ENCODE results near the gene GGA2.
A peak's percentile ranks its signal among the peaks of the same experiment; 100 is the strongest.
"Not testable (repeated sequence)": the region's sequence is repeated elsewhere in the genome, so short reads cannot be mapped to it uniquely, and the experiment has no call there.

The GGA2 gene

DNA sequence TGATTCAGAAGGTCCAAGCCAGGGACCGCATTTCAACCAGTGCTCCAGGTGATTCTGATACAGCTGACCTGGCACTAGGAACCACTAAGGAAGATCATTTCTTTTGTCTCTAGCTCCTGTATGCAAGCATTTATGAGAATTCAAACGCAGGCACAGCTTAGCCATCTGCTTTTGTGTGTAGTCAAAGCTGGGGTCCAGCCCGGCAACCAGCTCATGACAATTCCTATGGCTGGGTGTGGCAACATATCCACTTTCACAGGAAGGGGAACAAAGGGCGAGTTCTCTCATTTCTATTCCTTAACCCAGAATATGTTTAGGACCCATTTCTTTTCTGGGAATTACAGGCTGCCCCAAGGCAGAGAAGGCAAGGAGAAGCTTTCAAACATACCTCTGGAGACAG is 30.0 kb downstream of the GGA2 start:
- no peak overlapping the region for H3K4me3 Mint-ChIP-seq
- peaks cover 3% of the 10 kb centered on the region for H3K4me1 Mint-ChIP-seq (ENCODE audit: low read depth)
- peaks cover 77% of the 10 kb centered on the region for H3K36me3 Mint-ChIP-seq (ENCODE audit: low read depth)
- no peaks in the 10 kb centered on the region for H3K9me3 Mint-ChIP-seq
- H3K27me3 Mint-ChIP-seq = no peaks in the 10 kb centered on the region
- H3K27ac Mint-ChIP-seq = no peak overlapping the region

DNA sequence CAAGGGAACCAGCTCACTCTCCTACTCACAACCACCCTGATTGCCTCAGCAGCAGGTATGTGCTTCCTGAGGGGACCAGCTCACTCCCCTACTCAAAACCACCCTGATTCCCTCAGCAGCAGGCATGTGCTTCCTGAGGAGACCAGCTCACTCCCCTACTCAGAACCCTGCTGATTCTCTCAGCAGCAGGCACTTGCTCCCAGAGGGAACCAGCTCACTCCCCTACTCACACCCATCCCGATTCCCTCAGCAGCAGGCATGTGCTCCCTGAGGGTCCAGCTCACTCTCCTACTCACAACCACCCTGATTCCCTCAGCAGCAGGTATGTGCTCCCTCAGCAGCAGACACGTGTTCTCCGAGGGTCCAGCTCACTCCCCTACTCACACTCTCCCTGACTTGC is 31.2 kb downstream of the GGA2 start:
- H3K4me3 Mint-ChIP-seq = no peak overlapping the region
- H3K27me3 Mint-ChIP-seq = no peaks in the 10 kb centered on the region
- no peaks in the 10 kb centered on the region for H3K9me3 Mint-ChIP-seq
- H3K36me3 Mint-ChIP-seq (ENCODE audit: low read depth) = peaks cover 73% of the 10 kb centered on the region
- H3K27ac Mint-ChIP-seq = no peak overlapping the region
- H3K4me1 Mint-ChIP-seq (ENCODE audit: low read depth) = peaks cover 3% of the 10 kb centered on the region

DNA sequence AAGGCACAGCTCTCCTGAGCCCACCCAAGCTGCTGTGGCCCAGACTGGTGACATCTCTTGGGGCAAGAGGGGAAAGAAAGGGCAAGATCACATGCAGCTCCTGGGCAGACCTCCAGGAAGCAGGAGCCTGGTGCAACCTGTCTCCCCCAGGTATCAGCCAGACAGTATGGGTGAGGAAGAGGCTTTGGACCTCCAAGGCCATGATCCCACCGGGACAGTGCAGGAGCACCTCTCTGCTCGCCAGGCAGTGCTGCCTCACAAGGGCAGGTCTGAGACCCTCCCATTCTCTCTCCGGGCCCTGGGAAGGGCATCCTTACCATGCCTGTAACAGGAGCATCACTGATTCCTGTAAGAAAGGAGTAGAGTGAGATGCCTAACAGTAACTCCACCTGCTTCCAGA is 31.7 kb downstream of the GGA2 start:
- Mint-ChIP-seq H3K4me3 (no peak overlapping the region), H3K27ac (no peak overlapping the region), H3K27me3 (no peaks in the 10 kb centered on the region), H3K9me3 (no peaks in the 10 kb centered on the region), H3K36me3 (ENCODE audit: low read depth) (peaks cover 78% of the 10 kb centered on the region), H3K4me1 (ENCODE audit: low read depth) (peaks cover 3% of the 10 kb centered on the region)

DNA sequence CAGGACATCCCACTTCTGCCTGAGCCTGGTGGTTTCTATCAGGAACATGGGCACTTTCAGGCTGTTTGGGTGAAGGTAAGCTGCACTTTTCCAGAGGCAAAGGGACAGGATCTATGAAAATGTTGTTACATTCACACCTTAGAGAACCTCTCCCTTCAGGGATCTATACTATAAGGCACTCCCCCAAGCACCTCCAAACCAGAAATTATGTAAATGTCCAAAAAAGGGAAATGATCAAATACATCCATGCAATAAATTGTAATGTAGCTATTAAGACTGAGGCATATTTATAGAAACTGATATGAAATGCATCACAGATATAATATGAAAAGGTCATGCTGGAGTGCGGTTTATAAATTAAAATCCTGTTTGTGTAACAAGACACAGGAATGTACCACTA is 34.0 kb downstream of the GGA2 start:
- Mint-ChIP-seq H3K4me1 (ENCODE audit: low read depth) (no peaks in the 10 kb centered on the region), H3K9me3 (no peaks in the 10 kb centered on the region), H3K36me3 (ENCODE audit: low read depth) (peaks cover 59% of the 10 kb centered on the region), H3K27me3 (no peaks in the 10 kb centered on the region), H3K27ac (no peak overlapping the region), H3K4me3 (no peak overlapping the region)

DNA sequence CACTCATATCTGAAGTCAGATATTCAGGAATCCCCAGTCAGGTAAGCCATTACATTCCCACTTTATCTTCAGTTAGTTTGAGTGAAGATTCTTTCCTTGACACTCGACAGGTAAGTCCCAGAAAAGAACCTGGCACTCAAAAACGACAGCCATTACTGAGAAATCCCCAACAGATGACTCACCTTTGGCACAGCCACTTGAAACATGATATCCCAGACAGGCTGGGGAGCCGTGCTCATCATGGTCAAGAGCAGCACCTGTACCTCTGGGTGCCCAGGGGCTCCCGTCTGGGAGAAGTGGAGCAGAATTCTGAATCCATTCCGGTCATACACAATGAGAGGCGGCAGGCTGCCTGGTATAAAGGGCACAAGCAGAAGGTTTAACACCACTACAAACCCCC is 40.5 kb downstream of the GGA2 start:
- Mint-ChIP-seq H3K9me3 (no peaks in the 10 kb centered on the region), H3K4me1 (ENCODE audit: low read depth) (no peaks in the 10 kb centered on the region), H3K27ac (no peak overlapping the region), H3K4me3 (no peak overlapping the region), H3K36me3 (ENCODE audit: low read depth) (peaks cover 58% of the 10 kb centered on the region), H3K27me3 (no peaks in the 10 kb centered on the region)

DNA sequence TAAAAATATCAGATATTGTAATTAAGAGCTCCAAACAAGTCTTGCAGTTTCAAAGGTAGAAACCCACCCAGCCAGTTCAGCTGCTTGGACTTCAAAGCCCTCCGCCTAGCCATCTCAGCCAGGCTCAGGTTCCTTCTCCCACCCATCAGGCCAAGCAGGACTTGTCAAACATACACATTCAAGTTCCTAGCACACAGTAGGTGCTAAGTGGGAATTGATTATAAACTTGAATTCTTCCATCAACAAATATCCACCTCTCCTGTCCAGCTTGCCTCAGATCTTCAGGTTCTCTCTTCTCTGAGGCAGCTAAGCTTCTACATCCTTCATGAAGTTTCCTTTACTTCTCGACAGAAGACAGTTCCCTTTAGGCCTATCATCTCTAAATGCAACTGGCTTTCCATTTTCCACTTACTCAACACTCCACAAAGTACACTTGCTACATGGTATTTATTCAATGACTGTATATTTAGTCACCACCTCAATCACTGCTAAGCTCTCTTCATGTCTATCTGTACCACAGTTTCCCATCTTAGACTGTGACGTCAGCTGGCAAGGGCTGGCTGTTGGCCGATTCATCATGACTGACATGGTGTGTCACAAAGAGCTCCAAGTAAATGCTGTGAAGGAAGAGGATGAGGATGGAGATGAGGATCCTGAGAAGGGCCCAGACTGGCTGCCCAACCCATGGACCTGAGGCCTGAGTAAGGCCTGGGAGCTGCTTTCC is 44.0 kb downstream of the GGA2 start:
- H3K9me3 Mint-ChIP-seq = no peaks in the 10 kb centered on the region
- no peaks in the 10 kb centered on the region for H3K4me1 Mint-ChIP-seq (ENCODE audit: low read depth)
- no peak overlapping the region for H3K4me3 Mint-ChIP-seq
- peak overlapping the region; percentile 54 for H3K27ac Mint-ChIP-seq
- H3K27me3 Mint-ChIP-seq = no peaks in the 10 kb centered on the region
- H3K36me3 Mint-ChIP-seq (ENCODE audit: low read depth) = peaks cover 57% of the 10 kb centered on the region

DNA sequence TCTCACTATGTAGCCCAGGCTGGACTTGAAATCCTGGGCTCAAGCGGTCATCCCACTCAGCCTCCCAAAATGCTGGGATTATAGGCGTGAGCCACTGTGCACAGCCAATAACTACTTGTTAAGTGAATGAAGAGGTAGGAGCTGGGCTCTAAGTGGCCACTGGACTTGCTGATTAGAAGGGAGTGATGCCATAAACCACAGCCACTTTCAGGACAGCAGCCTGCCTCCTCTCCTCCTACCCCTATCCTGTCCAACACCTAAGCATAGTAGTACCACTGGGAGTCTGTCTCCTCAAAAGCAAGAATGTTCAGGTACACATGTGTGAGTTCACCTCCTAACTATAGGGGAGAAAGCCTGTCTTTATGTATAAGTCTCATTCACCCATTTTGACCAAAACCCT is 45.1 kb downstream of the GGA2 start:
- peaks cover 50% of the 10 kb centered on the region for H3K36me3 Mint-ChIP-seq (ENCODE audit: low read depth)
- no peak overlapping the region for H3K27ac Mint-ChIP-seq
- H3K27me3 Mint-ChIP-seq = no peaks in the 10 kb centered on the region
- H3K4me3 Mint-ChIP-seq = no peak overlapping the region
- no peaks in the 10 kb centered on the region for H3K4me1 Mint-ChIP-seq (ENCODE audit: low read depth)
- no peaks in the 10 kb centered on the region for H3K9me3 Mint-ChIP-seq

DNA sequence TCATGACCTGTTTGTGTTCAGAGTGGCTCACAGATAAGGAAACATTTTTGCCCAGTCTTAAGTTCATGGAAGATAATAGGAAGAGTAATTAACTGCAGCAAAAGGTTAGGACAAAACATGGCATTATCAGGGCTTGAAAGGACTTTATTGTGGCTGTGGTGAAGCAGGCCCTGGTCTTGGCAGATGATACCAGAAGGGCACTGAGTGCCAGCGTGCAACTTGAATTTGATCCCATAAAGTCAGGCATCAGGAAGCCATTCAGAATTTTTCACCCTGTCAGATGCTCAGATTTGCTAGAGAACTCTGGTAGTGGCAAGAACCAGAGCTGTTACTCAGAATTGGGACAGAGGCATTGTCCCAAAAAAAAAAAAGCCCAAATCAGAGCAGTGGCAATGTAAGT is 46.1 kb downstream of the GGA2 start:
- H3K27me3 Mint-ChIP-seq = no peaks in the 10 kb centered on the region
- no peaks in the 10 kb centered on the region for H3K4me1 Mint-ChIP-seq (ENCODE audit: low read depth)
- H3K36me3 Mint-ChIP-seq (ENCODE audit: low read depth) = peaks cover 41% of the 10 kb centered on the region
- H3K9me3 Mint-ChIP-seq = no peaks in the 10 kb centered on the region
- no peak overlapping the region for H3K27ac Mint-ChIP-seq
- H3K4me3 Mint-ChIP-seq = no peak overlapping the region

DNA sequence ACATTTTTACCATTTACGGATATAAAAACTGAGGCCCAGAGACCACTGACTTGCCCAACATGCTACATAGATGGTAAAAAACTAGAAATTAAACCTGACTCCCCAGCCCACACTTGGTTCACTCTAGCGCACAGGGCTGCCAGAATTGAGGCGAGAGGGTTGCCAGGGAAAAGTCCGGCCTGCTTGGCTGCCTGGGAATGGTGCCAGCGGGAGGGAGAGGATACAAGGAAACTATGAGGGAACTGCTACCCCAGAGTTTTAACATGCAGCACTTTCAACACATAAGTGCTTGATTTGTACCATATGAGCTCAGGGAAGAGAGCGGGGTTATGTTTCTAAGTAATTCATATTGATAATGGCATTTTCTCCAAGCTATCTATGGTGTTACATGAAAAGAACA is 47.3 kb downstream of the GGA2 start:
- not testable (repeated sequence) for H3K27ac Mint-ChIP-seq; H3K9me3 Mint-ChIP-seq; H3K27me3 Mint-ChIP-seq; H3K4me3 Mint-ChIP-seq; H3K4me1 Mint-ChIP-seq (ENCODE audit: low read depth)
- H3K36me3 Mint-ChIP-seq (ENCODE audit: low read depth) = peaks cover 32% of the 10 kb centered on the region

DNA sequence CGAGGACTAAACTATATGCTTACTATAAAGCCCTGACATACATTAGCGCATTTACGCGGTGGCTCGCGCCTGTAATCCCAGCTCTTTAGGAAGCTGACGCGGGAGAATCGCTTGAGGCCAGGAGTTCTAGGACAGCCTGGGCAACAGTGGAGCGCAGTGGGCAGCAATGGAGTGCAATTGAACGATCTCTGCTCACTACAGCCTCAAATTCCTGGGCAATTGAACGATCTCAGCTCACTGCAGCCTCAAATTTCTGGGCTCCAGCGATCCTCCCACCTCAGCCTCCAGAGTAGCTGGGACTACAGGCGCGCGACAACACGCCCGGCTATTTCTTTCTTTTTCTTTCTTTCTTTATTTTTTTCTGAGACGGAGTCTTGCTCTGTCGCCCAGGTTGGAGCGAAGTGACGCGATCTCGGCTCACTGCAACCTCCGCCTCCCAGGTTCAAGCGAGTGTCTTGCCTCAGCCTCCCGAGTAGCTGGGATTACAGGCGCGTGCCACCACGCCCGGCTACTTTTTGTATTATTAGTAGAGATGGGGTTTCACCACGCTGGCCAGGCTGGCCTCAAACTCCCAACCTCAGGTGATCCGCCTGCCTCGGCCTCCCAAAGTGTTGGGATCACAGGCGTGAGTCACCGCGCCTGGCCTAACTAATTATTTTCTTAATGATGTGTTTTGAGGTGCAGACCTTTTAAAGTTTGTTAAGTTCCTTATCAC is 56.8 kb downstream of the GGA2 start:
- Mint-ChIP-seq H3K36me3 (ENCODE audit: low read depth) (no peaks in the 10 kb centered on the region), H3K9me3 (no peaks in the 10 kb centered on the region), H3K4me1 (ENCODE audit: low read depth) (peaks cover 30% of the 10 kb centered on the region), H3K27me3 (no peaks in the 10 kb centered on the region), H3K27ac (peak overlapping the region; percentile 91), H3K4me3 (peak overlapping the region; percentile 93)

DNA sequence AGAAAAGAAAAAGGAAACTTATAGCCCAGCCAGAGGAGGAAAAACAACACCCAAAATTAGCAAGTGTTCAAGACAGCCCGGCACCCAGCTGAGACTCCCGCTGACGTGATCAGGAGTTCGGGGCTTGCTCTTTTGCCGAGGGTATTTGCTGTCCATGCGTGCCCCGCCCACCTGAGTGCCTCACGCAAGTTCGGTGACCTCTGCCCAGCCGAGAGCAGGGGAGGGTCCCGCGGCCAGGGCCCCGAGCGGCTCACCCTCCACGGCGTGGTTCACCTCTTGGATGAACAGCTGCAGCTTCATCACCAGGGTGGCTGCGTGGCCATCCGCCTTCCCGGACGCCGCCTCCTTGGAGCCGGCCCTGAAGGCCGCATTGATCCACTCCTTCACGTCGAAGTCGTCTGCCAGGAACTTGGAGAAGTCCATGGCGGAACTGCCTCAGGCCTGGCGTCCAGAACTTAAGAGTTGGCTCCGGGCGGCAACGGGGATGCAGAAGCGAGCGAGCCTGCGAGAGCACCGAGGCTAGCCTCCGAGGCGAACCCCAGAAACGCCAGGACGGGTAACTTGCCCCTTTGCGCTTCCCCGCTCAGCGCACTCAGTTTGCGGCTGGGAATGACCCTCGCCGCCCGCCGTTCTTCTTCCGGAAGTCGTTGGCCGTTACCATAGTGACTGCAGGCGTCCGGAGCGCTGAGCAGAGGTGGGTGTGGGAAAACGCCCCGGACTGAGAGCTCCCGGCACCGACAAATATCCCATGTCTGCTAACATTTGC is 57.5 kb downstream of the GGA2 start, which contains the start of gene COG7:
Gene COG7 (minus strand): TSS at position 618 of the 766 bp plus-strand sequence. CDS start 195 bp downstream, at position 423.
- no peaks in the 10 kb centered on the region for H3K9me3 Mint-ChIP-seq

DNA sequence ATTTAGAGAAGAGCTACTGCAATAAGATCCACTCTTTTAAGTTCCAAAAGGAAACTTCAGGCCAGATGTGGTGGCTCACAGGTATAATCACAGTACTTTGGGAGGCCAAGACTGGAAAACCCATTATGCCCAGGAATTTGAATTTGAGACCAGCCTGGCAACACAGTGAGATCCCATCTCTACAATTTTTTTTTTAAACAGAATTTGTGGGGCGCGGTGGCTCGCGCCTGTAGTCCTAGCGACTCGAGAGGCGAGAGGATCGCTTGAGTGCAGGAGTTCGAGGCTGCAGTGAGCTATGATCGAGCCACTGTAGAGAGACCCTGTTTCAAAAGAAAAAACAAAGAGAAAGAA is 58.1 kb downstream of the GGA2 start:
- peak overlapping the region; percentile 93 for H3K4me3 Mint-ChIP-seq
- H3K36me3 Mint-ChIP-seq (ENCODE audit: low read depth) = no peaks in the 10 kb centered on the region
- H3K4me1 Mint-ChIP-seq (ENCODE audit: low read depth) = peaks cover 30% of the 10 kb centered on the region
- H3K27me3 Mint-ChIP-seq = no peaks in the 10 kb centered on the region
- peak overlapping the region; percentile 91 for H3K27ac Mint-ChIP-seq
- H3K9me3 Mint-ChIP-seq = no peaks in the 10 kb centered on the region

More for the DNA sequence above, 57.5 kb downstream of the GGA2 start, which contains the start of gene COG7:
- no peaks in the 10 kb centered on the region for H3K36me3 Mint-ChIP-seq (ENCODE audit: low read depth)
- H3K27me3 Mint-ChIP-seq = no peaks in the 10 kb centered on the region
- peaks cover 30% of the 10 kb centered on the region for H3K4me1 Mint-ChIP-seq (ENCODE audit: low read depth)
- H3K27ac Mint-ChIP-seq = peak within 1 kb of the TSS; percentile 91
- H3K4me3 Mint-ChIP-seq = peak within 1 kb of the TSS; percentile 93

DNA sequence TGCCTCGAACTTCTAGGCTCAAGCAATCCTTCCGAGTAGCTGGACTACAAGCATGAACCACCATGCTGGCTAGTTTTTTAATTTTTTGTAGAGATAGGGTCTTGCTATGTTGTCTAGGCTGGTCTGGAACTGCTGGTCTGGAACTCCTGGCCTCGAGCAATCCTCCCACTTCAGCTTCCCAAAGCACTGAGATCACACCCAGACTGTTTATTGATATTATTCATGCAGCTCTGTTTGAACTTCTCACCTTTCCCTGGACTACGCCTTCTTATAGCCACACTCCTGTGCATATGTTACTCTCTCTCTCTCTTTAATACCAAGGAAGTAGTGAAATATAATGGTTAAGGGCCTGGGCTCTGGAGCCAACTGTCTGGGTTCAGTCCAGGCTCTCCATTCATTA is 61.9 kb downstream of the GGA2 start:
- Mint-ChIP-seq H3K4me3 (no peak overlapping the region), H3K36me3 (ENCODE audit: low read depth) (peaks cover 5% of the 10 kb centered on the region), H3K27ac (no peak overlapping the region), H3K9me3 (no peaks in the 10 kb centered on the region), H3K4me1 (ENCODE audit: low read depth) (peaks cover 29% of the 10 kb centered on the region), H3K27me3 (no peaks in the 10 kb centered on the region)

DNA sequence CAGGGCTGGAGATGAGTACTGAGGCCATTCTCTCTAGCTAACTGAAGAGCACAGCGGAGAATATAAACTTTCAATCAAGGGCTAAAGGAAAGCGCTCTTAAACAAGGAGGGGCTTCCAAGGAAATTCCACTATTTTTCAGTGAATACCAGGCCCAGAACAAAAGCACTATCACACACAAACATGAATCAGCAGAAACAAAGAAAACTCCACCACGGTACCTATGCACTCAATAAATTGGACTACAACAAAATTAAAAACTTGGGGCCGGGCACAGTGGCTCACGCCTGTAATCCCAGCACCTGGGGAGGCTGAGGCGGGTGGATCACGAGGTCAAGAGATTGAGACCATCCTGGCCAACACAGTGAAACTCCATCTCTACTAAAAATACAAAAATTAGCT is 72.8 kb downstream of the GGA2 start:
- H3K27me3 Mint-ChIP-seq; H3K4me3 Mint-ChIP-seq; H3K9me3 Mint-ChIP-seq; H3K27ac Mint-ChIP-seq; H3K4me1 Mint-ChIP-seq (ENCODE audit: low read depth): not testable (repeated sequence)
- H3K36me3 Mint-ChIP-seq (ENCODE audit: low read depth) = peaks cover 39% of the 10 kb centered on the region

DNA sequence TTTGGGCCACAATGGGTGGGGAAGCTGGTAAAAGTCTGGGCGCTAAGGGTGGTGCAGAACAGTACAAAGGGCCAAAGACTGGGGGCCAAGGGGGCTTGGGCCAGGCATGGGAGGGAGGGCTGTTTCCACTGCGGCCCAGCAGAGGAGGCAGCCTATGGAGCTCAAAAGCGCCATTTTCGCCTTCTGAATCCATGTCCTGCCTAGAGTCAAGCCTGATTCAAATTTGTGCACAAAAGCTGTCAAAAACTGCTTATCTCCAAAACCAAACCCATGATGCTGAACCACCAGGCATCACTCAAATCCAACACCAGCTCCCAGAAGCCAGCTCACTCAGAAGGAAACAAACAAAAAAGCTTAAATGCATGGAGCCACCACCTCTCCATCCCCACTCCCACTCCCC is 73.3 kb downstream of the GGA2 start:
- Mint-ChIP-seq H3K9me3 (no peaks in the 10 kb centered on the region), H3K27me3 (no peaks in the 10 kb centered on the region), H3K4me3 (no peak overlapping the region), H3K4me1 (ENCODE audit: low read depth) (no peaks in the 10 kb centered on the region), H3K27ac (no peak overlapping the region), H3K36me3 (ENCODE audit: low read depth) (peaks cover 39% of the 10 kb centered on the region)
